ENCODE data around the gene C17orf107.
A peak's percentile ranks its signal among the peaks of the same experiment; 100 is the strongest.

C17orf107 gene

DNA sequence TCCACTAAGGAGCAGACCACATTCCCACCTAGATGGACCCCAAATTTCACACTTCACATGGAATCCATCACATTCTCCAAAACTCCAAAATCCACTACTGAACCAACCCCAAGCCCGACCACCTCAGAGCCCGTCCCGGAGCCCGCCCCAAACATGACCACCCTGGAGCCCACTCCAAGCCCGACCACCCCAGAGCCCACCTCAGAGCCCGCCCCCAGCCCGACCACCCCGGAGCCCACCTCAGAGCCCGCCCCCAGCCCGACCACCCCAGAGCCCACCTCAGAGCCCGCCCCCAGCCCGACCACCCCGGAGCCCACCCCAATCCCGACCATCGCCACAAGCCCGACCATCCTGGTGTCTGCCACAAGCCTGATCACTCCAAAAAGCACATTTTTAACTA lies 34.3 kb downstream of the C17orf107 start:
- no peak for DNase-seq (ENCODE audit: extremely low read depth in 1 of 2, low read depth in 1 of 2)

- DNase-seq (ENCODE audit: extremely low read depth in 1 of 2, low read depth in 1 of 2) = no peak
Measured at GRCh38 chr17:4934173-4934979, 35.0 kb downstream of the C17orf107 start.

DNA sequence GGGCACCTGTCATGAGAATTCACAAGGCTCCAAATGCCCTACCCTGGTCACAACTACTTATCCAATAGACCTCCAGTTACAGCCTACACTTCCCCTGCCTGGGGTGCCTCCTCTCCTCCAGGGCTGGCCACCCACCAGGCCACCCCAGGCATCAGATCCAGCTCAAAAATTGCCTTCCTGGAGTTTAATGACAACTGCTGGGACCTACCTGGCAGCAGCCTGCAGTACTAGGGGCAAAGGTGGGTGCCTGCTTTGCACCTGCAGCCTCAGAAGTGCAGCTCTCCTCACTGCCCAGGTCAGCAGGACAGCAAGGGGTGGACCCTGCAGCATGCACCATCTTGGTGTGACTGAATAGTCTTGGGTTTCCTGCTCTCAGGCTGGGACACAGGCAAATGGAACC lies 36.3 kb downstream of the C17orf107 start:
- no peak for DNase-seq (ENCODE audit: extremely low read depth in 1 of 2, low read depth in 1 of 2)

DNA sequence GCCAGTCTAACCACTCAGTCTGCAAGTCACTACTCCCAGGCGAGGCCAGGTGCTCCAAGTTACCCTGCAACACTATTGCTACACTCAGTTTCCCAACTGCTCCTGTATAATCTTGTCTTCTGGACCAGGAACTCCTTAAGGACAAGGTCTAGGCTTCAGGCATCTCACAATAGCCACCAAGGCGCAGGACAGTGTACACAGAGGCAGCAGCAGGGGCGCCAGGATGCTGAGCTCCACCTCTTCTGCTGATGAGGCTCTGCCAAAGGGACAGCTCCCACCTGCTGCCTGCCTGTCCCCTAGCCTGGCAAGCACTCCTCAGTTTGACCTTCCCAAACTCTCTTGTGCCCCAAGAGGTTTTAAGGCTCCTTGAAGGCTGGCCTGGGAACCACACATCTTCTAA lies 37.1 kb downstream of the C17orf107 start:
- DNase-seq (ENCODE audit: extremely low read depth in 1 of 2, low read depth in 1 of 2) = no peak

GRCh38 chr17:4937553-4937952 lies 38.2 kb downstream of the C17orf107 start:
- no peak for DNase-seq (ENCODE audit: extremely low read depth in 1 of 2, low read depth in 1 of 2)

DNA sequence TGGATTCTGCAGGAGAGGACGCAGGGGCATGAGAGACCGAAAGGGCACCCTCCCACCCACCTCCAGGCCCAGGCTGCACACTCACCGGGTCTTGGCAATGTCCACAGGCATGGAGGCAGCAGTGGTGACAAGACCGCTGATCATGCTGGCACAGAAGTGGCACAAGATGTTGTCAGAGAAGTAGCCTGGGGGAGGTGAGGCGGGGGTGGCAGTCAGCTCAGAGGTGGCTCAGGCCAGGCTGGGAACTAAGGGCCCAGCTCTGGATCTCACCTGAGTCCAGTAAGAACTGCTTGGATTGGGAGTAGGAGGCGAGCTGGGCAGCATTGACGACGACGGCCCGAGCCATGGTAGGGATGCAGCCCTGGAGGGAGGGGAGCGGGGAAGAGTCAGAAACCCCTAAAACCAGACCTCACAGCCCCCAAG lies 38.7 kb downstream of the C17orf107 start:
- DNase-seq (ENCODE audit: extremely low read depth in 1 of 2, low read depth in 1 of 2) = no peak

DNA sequence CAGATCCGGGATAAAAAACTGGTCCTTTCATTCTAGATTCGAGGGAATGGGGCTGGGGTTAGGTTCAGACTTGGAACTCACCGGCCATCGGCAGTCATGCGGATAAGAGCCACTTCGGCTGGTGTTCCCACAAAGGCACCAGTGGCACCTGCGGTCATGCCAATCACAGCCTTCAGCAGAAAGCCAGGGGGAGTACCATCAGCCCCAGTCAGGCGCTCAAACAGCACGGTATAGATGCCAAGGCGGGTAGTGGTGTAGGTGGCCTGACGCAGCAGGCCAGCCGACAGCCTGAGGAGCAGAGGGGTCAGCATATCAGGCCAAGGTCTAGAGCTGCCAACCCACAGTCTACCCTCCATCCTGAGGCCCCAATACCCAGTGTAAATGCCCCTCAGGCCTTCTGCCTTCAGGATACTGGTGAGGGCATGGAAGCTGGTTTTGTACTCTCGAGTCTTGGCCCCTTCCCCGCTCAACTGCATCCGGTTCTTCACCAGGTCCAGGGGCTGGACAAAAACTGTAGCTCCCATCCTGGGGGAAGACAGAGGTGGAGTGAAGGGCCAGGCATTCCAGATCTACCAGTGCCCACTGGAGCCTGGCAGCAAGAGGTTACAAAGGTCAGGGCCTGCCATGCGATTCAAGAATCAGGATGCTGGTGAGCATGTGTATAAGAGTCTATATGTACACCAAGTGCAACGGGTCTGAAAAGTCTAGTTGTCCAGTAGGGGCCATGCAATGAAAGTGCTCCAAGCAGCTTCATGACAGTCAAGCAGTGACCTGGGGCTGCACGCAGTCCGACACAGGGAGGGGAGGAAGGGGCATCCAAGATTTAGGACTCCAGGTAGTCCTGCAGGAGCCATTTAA lies 39.6 kb downstream of the C17orf107 start:
- no peak for DNase-seq (ENCODE audit: extremely low read depth in 1 of 2, low read depth in 1 of 2)

DNA sequence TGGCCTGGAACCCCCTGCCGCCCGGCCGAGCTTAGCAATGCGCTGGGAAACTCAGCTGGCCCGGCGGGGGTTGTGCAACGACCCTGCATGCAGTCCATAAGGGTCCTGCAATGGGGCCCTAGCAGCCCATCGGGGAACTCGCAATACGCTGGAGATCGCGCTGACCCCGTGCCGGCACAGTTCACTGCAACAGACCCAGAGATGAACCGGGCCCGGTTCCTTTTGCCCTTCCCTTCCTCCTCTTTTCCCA lies 40.1 kb downstream of the C17orf107 start:
- DNase-seq (ENCODE audit: extremely low read depth in 1 of 2, low read depth in 1 of 2) = no peak

- peak; percentile 85 to 96 for DNase-seq (ENCODE audit: extremely low read depth in 1 of 2, low read depth in 1 of 2)
Measured at GRCh38 chr17:4939796-4940554, 40.6 kb downstream of the C17orf107 start, which contains the start of the genes RNF167 and SLC25A11. Gene RNF167, plus strand, starts transcription at chr17:4940268. Its CDS starts 642 bp downstream, at chr17:4940910. Gene SLC25A11, minus strand, starts transcription at chr17:4940046. Its CDS starts 136 bp downstream, at chr17:4939910.

DNA sequence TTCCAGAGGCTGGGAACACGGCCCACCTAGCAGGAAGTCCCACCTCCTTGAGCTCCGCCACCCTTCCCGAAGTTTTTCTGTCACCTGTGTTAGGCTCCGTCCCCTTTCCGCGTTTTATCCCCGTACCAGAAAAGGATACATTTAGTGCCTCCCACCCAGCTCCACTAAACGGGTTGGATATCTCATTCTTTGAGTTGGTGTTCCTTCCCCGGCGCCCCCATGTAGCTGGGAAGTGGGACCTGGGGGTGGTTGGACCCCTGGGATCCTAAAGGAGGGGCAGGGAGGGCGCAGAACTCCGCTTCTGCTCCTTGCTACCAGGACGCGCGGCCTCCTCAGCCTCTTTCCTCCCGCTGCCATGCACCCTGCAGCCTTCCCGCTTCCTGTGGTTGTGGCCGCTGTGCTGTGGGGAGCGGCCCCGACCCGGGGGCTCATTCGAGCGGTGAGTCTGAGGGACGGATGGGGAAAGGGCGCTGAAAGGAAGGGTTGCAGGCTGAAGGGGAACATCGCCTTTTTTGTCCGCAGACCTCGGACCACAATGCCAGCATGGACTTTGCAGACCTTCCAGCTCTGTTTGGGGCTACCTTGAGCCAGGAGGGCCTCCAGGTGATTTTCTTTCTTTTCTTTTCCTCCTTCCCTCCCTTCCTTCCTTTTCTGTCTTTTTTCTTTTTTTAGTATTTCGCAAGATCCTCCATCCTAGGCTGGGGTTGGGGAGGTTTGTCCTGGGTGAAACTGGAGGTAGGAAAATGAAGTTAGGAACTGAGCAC lies 41.4 kb downstream of the C17orf107 start:
- no peak for DNase-seq (ENCODE audit: extremely low read depth in 1 of 2, low read depth in 1 of 2)

DNA sequence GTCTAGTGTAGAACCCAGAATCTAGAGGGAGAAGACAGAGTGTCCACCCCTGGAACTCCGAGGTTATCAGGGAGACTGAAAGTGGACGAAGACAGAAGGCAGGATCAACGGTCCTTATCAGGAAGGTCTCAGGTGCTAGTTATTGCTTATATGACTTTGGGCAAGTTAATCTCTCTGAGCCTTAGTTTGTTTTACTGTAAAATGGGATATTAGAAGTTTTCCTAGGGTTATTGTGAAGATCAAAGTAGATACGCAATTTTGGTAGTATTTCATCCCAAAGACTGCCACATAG lies 41.9 kb downstream of the C17orf107 start:
- DNase-seq (ENCODE audit: extremely low read depth in 1 of 2, low read depth in 1 of 2) = no peak

GRCh38 chr17:4942760-4943508 lies 43.6 kb downstream of the C17orf107 start:
- DNase-seq (ENCODE audit: extremely low read depth in 1 of 2, low read depth in 1 of 2) = no peak

- no peak for DNase-seq (ENCODE audit: extremely low read depth in 1 of 2, low read depth in 1 of 2)
Measured at GRCh38 chr17:4944163-4944553, 44.8 kb downstream of the C17orf107 start.

- no peak for DNase-seq (ENCODE audit: extremely low read depth in 1 of 2, low read depth in 1 of 2)
Measured at GRCh38 chr17:4944554-4945175, 45.3 kb downstream of the C17orf107 start.

DNA sequence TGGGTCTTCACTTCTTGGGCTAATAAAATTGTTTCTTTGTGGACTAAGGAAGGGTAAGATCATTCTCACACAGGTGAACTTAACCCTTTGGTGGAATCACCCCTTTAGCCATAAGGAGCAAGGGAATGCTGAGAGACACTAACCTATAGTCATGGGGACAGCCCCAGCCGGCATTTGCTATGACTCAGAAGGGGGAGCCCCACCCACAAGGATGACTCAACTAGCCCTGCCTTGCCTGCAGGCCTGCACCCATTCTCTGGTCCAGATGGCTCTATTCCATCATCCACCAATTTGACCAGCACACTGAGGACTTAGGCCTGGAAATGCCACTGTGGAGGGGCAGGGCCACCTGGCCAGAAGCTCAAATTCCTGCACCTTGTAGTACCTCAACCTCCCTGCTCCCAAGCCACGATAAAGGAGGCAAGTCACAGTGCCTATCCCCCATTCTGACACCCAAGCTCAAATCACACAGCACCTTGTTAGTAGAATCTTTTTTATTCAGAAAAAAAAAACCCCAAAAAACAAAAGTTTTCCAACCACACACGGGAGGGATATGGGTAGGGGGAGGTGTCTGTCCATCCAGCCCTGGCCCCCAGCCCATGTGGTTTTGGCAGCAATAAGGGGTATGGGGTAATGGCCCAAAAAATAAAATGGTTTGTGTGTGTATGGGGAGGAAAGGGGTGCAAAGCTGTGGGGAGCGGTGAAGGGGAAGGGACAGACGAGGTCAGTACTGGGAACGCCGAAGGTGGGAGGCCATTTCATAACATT lies 46.0 kb downstream of the C17orf107 start:
- DNase-seq (ENCODE audit: extremely low read depth in 1 of 2, low read depth in 1 of 2) = peak in 1 of 2 donors; percentile 63

GRCh38 chr17:4945944-4946280 lies 46.6 kb downstream of the C17orf107 start:
- DNase-seq (ENCODE audit: extremely low read depth in 1 of 2, low read depth in 1 of 2) = no peak

GRCh38 chr17:4946312-4946976 lies 47.1 kb downstream of the C17orf107 start:
- no peak for DNase-seq (ENCODE audit: extremely low read depth in 1 of 2, low read depth in 1 of 2)

- DNase-seq (ENCODE audit: extremely low read depth in 1 of 2, low read depth in 1 of 2) = no peak
Measured at GRCh38 chr17:4947010-4947410, 47.7 kb downstream of the C17orf107 start.

Measured in activated CD8-positive, alpha-beta memory T cell treated with anti-CD3 and anti-CD28 coated beads for 1 hour (primary cell).